H7 (cell line): Measurements from ENCODE around the gene NUB1. TPM values are rescaled to one million over a fixed set of nuclear protein-coding genes. Genes with fewer than 3 reads are reported as not detected.
A peak's percentile ranks its signal among the peaks of the same experiment; 100 is the strongest.

Source experiments
- DNase-seq: peaks from one replicate; pipeline ENCODE4 v3.0.0; 2012
- H3K27me3 ChIP-seq: 2 replicates; pipeline ENCODE4 v1.6.0; 2011; ENCODE audit warnings: mild to moderate bottlenecking, low read length; ENCODE audit not compliant: control insufficient read depth, insufficient read depth
- H3K36me3 ChIP-seq: replicated peaks from 2 replicates; pipeline ENCODE4 v1.5.1; 2011; ENCODE audit warnings: low read length; ENCODE audit not compliant: control insufficient read depth, insufficient read depth
- H3K4me3 ChIP-seq: 2 replicates; pipeline ENCODE4 v1.5.1; 2011; ENCODE audit warnings: low read depth, mild to moderate bottlenecking, control low read depth, low read length, moderate library complexity; ENCODE audit not compliant: insufficient read depth
- total RNA-seq: library from RNA; depleted of rRNA; stranded (reverse); fragments of >200 nt; shearing (Covaris generic); gene quantifications from 2 replicates; pipeline ENCODE4 v1.2.3, GENCODE V29; 2014

The NUB1 gene
- total RNA-seq, 1 experiment from 2014 or later = 22.7 TPM

- no peak for DNase-seq
- Histone ChIP-seq H3K4me3 (no peak overlapping the region), H3K27me3 (peaks cover under 1% of the 10 kb centered on the region; the same call in 1 of the 2 replicates), H3K36me3 (no peaks in the 10 kb centered on the region; the same call in 1 of the 2 replicates)
Observed at GRCh38 chr7:151308791-151309190, 32.8 kb upstream of the NUB1 start.

GRCh38 chr7:151309311-151309710, 32.3 kb upstream of the NUB1 start:
- no peak for DNase-seq
- Histone ChIP-seq H3K36me3 (no peaks in the 10 kb centered on the region; the same call in 1 of the 2 replicates), H3K4me3 (no peak overlapping the region), H3K27me3 (no peaks in the 10 kb centered on the region)

GRCh38 chr7:151310578-151310977, 31.0 kb upstream of the NUB1 start:
- Histone ChIP-seq H3K27me3 (no peaks in the 10 kb centered on the region), H3K36me3 (no peaks in the 10 kb centered on the region; the same call in 1 of the 2 replicates), H3K4me3 (no peak overlapping the region)
- DNase-seq = no peak

- peak; percentile 63 for DNase-seq
- H3K27me3 ChIP-seq = no peaks in the 10 kb centered on the region
- no peaks in the 10 kb centered on the region; the same call in 1 of the 2 replicates for H3K36me3 ChIP-seq
- H3K4me3 ChIP-seq = no peak overlapping the region
Observed at GRCh38 chr7:151311294-151311864, 30.2 kb upstream of the NUB1 start.

GRCh38 chr7:151312356-151312755, 29.3 kb upstream of the NUB1 start:
- no peak overlapping the region for H3K4me3 ChIP-seq
- no peaks in the 10 kb centered on the region for H3K27me3 ChIP-seq
- no peaks in the 10 kb centered on the region; the same call in 1 of the 2 replicates for H3K36me3 ChIP-seq
- DNase-seq = no peak

GRCh38 chr7:151312831-151313809, 28.5 kb upstream of the NUB1 start:
- no peaks in the 10 kb centered on the region for H3K27me3 ChIP-seq
- DNase-seq = no peak
- H3K4me3 ChIP-seq = no peak overlapping the region
- H3K36me3 ChIP-seq = no peaks in the 10 kb centered on the region; the same call in 1 of the 2 replicates

- no peaks in the 10 kb centered on the region for H3K27me3 ChIP-seq
- no peak overlapping the region for H3K4me3 ChIP-seq
- no peak for DNase-seq
- no peaks in the 10 kb centered on the region; the same call in 1 of the 2 replicates for H3K36me3 ChIP-seq
Observed at GRCh38 chr7:151313857-151314256, 27.8 kb upstream of the NUB1 start.

- no peaks in the 10 kb centered on the region; the same call in 1 of the 2 replicates for H3K36me3 ChIP-seq
- H3K4me3 ChIP-seq = no peak overlapping the region
- no peak for DNase-seq
- no peaks in the 10 kb centered on the region for H3K27me3 ChIP-seq
Observed at GRCh38 chr7:151314401-151314800, 27.2 kb upstream of the NUB1 start.

GRCh38 chr7:151315038-151315655, 26.5 kb upstream of the NUB1 start:
- Histone ChIP-seq H3K27me3 (no peaks in the 10 kb centered on the region), H3K4me3 (no peak overlapping the region), H3K36me3 (no peaks in the 10 kb centered on the region; the same call in 1 of the 2 replicates)
- DNase-seq = peak; percentile 87

- no peaks in the 10 kb centered on the region for H3K36me3 ChIP-seq
- no peak for DNase-seq
- H3K4me3 ChIP-seq = no peak overlapping the region
- H3K27me3 ChIP-seq = no peaks in the 10 kb centered on the region
Observed at GRCh38 chr7:151316896-151317295, 24.7 kb upstream of the NUB1 start.

GRCh38 chr7:151317936-151318335, 23.7 kb upstream of the NUB1 start:
- H3K4me3 ChIP-seq = no peak overlapping the region
- no peaks in the 10 kb centered on the region for H3K36me3 ChIP-seq
- H3K27me3 ChIP-seq = no peaks in the 10 kb centered on the region
- DNase-seq = no peak

GRCh38 chr7:151319189-151319588, 22.4 kb upstream of the NUB1 start:
- Histone ChIP-seq H3K4me3 (no peak overlapping the region), H3K27me3 (no peaks in the 10 kb centered on the region), H3K36me3 (no peaks in the 10 kb centered on the region)
- no peak for DNase-seq

GRCh38 chr7:151320263-151320845, 21.3 kb upstream of the NUB1 start:
- no peak for DNase-seq
- Histone ChIP-seq H3K36me3 (no peaks in the 10 kb centered on the region), H3K4me3 (no peak overlapping the region), H3K27me3 (no peaks in the 10 kb centered on the region)

GRCh38 chr7:151321341-151321740, 20.3 kb upstream of the NUB1 start:
- DNase-seq = no peak
- H3K36me3 ChIP-seq = no peaks in the 10 kb centered on the region
- no peak overlapping the region for H3K4me3 ChIP-seq
- no peaks in the 10 kb centered on the region for H3K27me3 ChIP-seq
